OCI-LY7 (cell line): ENCODE data around the gene ZNF335. TPM values are rescaled to one million over a fixed set of nuclear protein-coding genes. Genes with fewer than 3 reads are reported as not detected.

Source experiments
- BruUV-seq: library from RNA; stranded (reverse); fragments of 400-500 nt; replicated peaks from 2 replicates; lab custom pipeline; 2021; lab: Mats Ljungman, UMichigan
- CTCF ChIA-PET: fragments of 300-600 bp; sonication (Branson Sonifier 250); formaldehyde crosslinking; loops from one replicate; lab custom pipeline; 2022; ENCODE audit warnings: antibody characterized with exemption; ENCODE audit not compliant: unreplicated experiment; lab: Charles Lee
- POLR2A ChIA-PET: fragments of 300-600 bp; sonication (Branson Sonifier 250); formaldehyde crosslinking; loops from one replicate; lab custom pipeline; 2022; ENCODE audit warnings: antibody characterized with exemption; lab: Charles Lee
- DNase-seq: peaks from one replicate; pipeline ENCODE4 v3.0.0-alpha.2; 2015; ENCODE audit warnings: low spot score
- H2AFZ ChIP-seq: fragments of 200-600 bp; sonication (generic), shearing (Covaris generic); 2 replicates; pipeline ENCODE4 v1.6.1; 2014; ENCODE audit warnings: mild to moderate bottlenecking, antibody characterized with exemption, low read length, moderate library complexity
- H3K27ac ChIP-seq: fragments of 200-600 bp; sonication (generic); 2 replicates; pipeline ENCODE4 v1.5.1; 2014; ENCODE audit warnings: mixed run types, low read depth, mild to moderate bottlenecking, moderate library complexity, low read length, inconsistent platforms; ENCODE audit not compliant: poor library complexity, severe bottlenecking
- H3K36me3 ChIP-seq: fragments of 200-600 bp; sonication (generic); 2 replicates; pipeline ENCODE4 v1.6.1; 2014; ENCODE audit warnings: mild to moderate bottlenecking, antibody characterized with exemption, low read length, moderate library complexity, mixed read lengths; ENCODE audit not compliant: insufficient read depth
- H3K4me1 ChIP-seq: fragments of 200-600 bp; sonication (generic); 2 replicates; pipeline ENCODE4 v1.5.1; 2014; ENCODE audit warnings: mild to moderate bottlenecking, low read length; ENCODE audit not compliant: insufficient read depth, poor library complexity, severe bottlenecking
- H3K4me2 ChIP-seq: fragments of 200-600 bp; sonication (generic); 2 replicates; pipeline ENCODE4 v1.6.1; 2014; ENCODE audit warnings: mild to moderate bottlenecking, low read length
- H3K4me3 ChIP-seq: fragments of 200-600 bp; sonication (generic); 2 replicates; pipeline ENCODE4 v1.5.1; 2014; ENCODE audit warnings: mild to moderate bottlenecking, low read depth, low read length; ENCODE audit not compliant: poor library complexity, severe bottlenecking
- H3K79me2 ChIP-seq: fragments of 200-600 bp; sonication (generic); 2 replicates; pipeline ENCODE4 v1.6.1; 2016; ENCODE audit warnings: low read depth, mild to moderate bottlenecking, low read length, moderate library complexity, mixed read lengths; ENCODE audit not compliant: insufficient read depth
- H3K9me2 ChIP-seq: fragments of 200-600 bp; sonication (generic); 2 replicates; pipeline ENCODE4 v1.6.1; 2016; ENCODE audit warnings: mild to moderate bottlenecking, low read length, mixed read lengths; ENCODE audit not compliant: insufficient read depth
- H3K9me3 ChIP-seq: fragments of 200-600 bp; sonication (generic); 2 replicates; pipeline ENCODE4 v1.6.1; 2014; ENCODE audit warnings: mild to moderate bottlenecking, mixed run types, low read length, mixed read lengths
- H4K20me1 ChIP-seq: fragments of 200-600 bp; sonication (generic); 2 replicates; pipeline ENCODE4 v1.6.1; 2014; ENCODE audit warnings: mild to moderate bottlenecking, antibody characterized with exemption, low read length, moderate library complexity, mixed read lengths; ENCODE audit not compliant: insufficient read depth
- EZH2phosphoT487 ChIP-seq: fragments of 200-600 bp; sonication (generic); IDR thresholded peaks from 2 replicates; pipeline ENCODE4 v1.6.1; 2018; ENCODE audit warnings: low read depth, borderline replicate concordance, mild to moderate bottlenecking, mixed run types, antibody characterized with exemption, low read length, moderate library complexity, mixed read lengths
- intact Hi-C: fragments of 100-400 bp; cut with micrococcal nuclease; formaldehyde crosslinking; loops from one replicate; pipeline ENCODE4 v1.10.0; 2022; ENCODE audit not compliant: unreplicated experiment
- total RNA-seq, 2 experiments: library from RNA; depleted of rRNA in 1 of 2; stranded (reverse); fragments of >200 nt in 1 of 2; shearing (Covaris generic) in 1 of 2; gene quantifications; 2 replicates each; pipeline ENCODE4 v1.2.3, GENCODE V29; 2014 to 2022
- TF ChIP-seq, protein P1 (sequence below): fragments of 200-600 bp; sonication (generic); conservative IDR thresholded peaks from 2 replicates; pipeline ENCODE4 v1.5.1; 2014; ENCODE audit warnings: mild to moderate bottlenecking, antibody characterized with exemption, low read length, moderate library complexity, mixed read lengths

ZNF335 gene
- total RNA-seq, 2 experiments from 2014 or later: 21.0 to 28.4 TPM

- Histone ChIP-seq H2AFZ (no peak overlapping the region), H3K4me3 (no peak overlapping the region), H3K79me2 (no peaks in the 10 kb centered on the region), H4K20me1 (0 out of 2 replicates have a peak, but pooled peaks cover 5% of the 10 kb centered on the region), H3K27ac (no peak overlapping the region), H3K4me2 (no peak overlapping the region), H3K9me3 (no peaks in the 10 kb centered on the region), H3K9me2 (no peaks in the 10 kb centered on the region), H3K4me1 (peaks cover 23% of the 10 kb centered on the region), H3K36me3 (no peaks in the 10 kb centered on the region)
- no TSS peak for BruUV-seq
- TF ChIP-seq, protein P1, sequence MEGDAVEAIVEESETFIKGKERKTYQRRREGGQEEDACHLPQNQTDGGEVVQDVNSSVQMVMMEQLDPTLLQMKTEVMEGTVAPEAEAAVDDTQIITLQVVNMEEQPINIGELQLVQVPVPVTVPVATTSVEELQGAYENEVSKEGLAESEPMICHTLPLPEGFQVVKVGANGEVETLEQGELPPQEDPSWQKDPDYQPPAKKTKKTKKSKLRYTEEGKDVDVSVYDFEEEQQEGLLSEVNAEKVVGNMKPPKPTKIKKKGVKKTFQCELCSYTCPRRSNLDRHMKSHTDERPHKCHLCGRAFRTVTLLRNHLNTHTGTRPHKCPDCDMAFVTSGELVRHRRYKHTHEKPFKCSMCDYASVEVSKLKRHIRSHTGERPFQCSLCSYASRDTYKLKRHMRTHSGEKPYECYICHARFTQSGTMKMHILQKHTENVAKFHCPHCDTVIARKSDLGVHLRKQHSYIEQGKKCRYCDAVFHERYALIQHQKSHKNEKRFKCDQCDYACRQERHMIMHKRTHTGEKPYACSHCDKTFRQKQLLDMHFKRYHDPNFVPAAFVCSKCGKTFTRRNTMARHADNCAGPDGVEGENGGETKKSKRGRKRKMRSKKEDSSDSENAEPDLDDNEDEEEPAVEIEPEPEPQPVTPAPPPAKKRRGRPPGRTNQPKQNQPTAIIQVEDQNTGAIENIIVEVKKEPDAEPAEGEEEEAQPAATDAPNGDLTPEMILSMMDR: no peak
- TF ChIP-seq EZH2phosphoT487: no peak
- intact Hi-C loops: no loop called here
- CTCF ChIA-PET: no interaction called here
- no peak for DNase-seq
- POLR2A ChIA-PET: interaction anchor here (0.7 kb wide), 1 partner anchor 11 kb away, joined by 3 read pairs; no protein-coding TSS in a partner anchor
Measured at GRCh38 chr20:46006964-46007363, 35.0 kb upstream of the ZNF335 start.

GRCh38 chr20:46006022-46006705 is 34.2 kb upstream of the ZNF335 start:
- no peak overlapping the region for H3K4me3 ChIP-seq
- no peak overlapping the region for H3K4me2 ChIP-seq
- TF ChIP-seq, protein P1: no peak
- TF ChIP-seq EZH2phosphoT487: no peak
- ChIA-PET POLR2A (interaction anchor here (0.7 kb wide), 1 partner anchor 12 kb away, joined by 3 read pairs; no protein-coding TSS in a partner anchor), CTCF (no interaction called here)
- H3K9me2 ChIP-seq: no peaks in the 10 kb centered on the region
- H3K36me3 ChIP-seq: no peaks in the 10 kb centered on the region
- H3K4me1 ChIP-seq: peaks cover 23% of the 10 kb centered on the region
- no peaks in the 10 kb centered on the region for H3K9me3 ChIP-seq
- no peak overlapping the region for H2AFZ ChIP-seq
- BruUV-seq: no TSS peak
- H4K20me1 ChIP-seq: 0 out of 2 replicates have a peak, but pooled peaks cover 5% of the 10 kb centered on the region
- intact Hi-C loops: no loop called here
- no peak overlapping the region for H3K27ac ChIP-seq
- no peaks in the 10 kb centered on the region for H3K79me2 ChIP-seq
- no peak for DNase-seq
